Measurements from ENCODE around the gene GLB1L. TPM values are rescaled to one million over a fixed set of nuclear protein-coding genes. Genes with fewer than 3 reads are reported as not detected.

The GLB1L gene
- total RNA-seq, 4 donors from 2014 or later = 6.7 to 13.1 (median 9.6) TPM

DNA sequence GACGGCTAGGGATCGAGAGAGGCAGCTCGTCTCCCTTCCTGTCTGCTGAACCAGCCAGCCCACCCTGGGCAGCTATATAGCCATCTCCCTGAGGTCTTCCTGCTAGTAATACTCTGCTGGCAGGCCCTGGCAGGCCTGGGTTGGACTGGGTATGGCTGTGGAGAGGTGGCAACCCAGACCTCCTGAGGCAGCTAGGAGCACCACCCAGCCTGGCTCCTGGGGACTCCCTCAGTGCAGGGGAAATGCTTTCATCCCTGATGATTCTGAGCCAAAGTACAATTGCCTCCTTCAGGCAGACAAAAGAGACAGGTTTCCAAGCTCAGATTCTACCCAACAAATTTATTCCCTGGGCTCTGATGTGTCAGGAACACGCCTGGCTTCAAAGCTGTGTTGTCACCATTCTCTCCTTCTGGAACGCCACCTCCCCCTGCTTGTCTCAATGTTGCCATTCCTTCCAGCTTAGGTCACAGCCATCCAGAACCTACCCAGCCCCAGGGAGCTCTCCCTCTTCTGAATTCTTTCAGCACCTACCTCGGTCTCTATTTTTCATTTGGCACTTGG lies 29.2 kb upstream of the GLB1L start:
- DNase-seq (ENCODE audit: low spot score in 2 of 2) = no peak
- Histone ChIP-seq H3K4me1 (peaks cover 0 to 16% (median 11%) of the 10 kb centered on the region in 4 donors), H3K36me3 (no peaks in the 10 kb centered on the region), H3K27ac (no peak overlapping the region), H3K4me3 (no peak overlapping the region), H3K9me3 (no peaks in the 10 kb centered on the region), H3K27me3 (no peaks in the 10 kb centered on the region)
- 13 to 48% methylated on average over 3 to 6 of the region's 6 CpGs for WGBS, 2 donors
- TF ChIP-seq, protein P1, sequence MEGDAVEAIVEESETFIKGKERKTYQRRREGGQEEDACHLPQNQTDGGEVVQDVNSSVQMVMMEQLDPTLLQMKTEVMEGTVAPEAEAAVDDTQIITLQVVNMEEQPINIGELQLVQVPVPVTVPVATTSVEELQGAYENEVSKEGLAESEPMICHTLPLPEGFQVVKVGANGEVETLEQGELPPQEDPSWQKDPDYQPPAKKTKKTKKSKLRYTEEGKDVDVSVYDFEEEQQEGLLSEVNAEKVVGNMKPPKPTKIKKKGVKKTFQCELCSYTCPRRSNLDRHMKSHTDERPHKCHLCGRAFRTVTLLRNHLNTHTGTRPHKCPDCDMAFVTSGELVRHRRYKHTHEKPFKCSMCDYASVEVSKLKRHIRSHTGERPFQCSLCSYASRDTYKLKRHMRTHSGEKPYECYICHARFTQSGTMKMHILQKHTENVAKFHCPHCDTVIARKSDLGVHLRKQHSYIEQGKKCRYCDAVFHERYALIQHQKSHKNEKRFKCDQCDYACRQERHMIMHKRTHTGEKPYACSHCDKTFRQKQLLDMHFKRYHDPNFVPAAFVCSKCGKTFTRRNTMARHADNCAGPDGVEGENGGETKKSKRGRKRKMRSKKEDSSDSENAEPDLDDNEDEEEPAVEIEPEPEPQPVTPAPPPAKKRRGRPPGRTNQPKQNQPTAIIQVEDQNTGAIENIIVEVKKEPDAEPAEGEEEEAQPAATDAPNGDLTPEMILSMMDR (IDR thresholded peaks at IDR 0.05) = no peak
- TF ChIP-seq POLR2A (IDR thresholded peaks at IDR 0.05) = no peak
- no peak for TF ChIP-seq EP300 (IDR thresholded peaks at IDR 0.05)

GRCh38 chr2:219273937-219274336 lies 28.7 kb upstream of the GLB1L start:
- TF ChIP-seq POLR2A (IDR thresholded peaks at IDR 0.05) = no peak
- DNase-seq (ENCODE audit: low spot score in 2 of 2) = no peak
- Histone ChIP-seq H3K4me1 (peaks cover 0 to 16% (median 11%) of the 10 kb centered on the region in 4 donors), H3K27me3 (no peaks in the 10 kb centered on the region), H3K4me3 (no peak overlapping the region), H3K9me3 (no peaks in the 10 kb centered on the region), H3K36me3 (no peaks in the 10 kb centered on the region), H3K27ac (no peak overlapping the region)
- 83 to 84% methylated on average over 3 of the region's 3 CpGs for WGBS, 2 donors

DNA sequence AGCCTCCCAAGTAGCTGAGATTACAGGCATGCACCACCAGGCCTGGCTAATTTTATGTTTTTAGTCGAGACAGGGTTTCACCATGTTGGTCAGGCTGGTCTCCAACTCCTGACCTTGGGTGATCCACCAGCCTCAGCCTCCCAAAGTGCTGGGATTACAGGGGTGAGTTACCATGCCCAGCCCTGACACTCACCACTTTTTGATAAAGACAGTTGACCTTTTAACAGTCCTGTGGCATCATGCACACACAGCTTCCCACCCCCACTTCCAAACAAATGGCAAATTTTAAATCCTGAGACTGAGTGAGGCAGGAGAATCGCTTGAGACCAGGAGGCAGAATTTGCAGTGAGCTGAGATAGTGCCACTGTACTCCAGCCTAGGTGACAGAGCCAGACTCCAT lies 27.8 kb upstream of the GLB1L start:
- DNase-seq (ENCODE audit: low spot score in 2 of 2) = no peak
- Histone ChIP-seq H3K27ac (no peak overlapping the region), H3K27me3 (no peaks in the 10 kb centered on the region), H3K36me3 (no peaks in the 10 kb centered on the region), H3K9me3 (no peaks in the 10 kb centered on the region), H3K4me3 (no peak overlapping the region), H3K4me1 (peaks cover 0 to 7% (median 2%) of the 10 kb centered on the region in 4 donors)
- 66 to 78% methylated on average over 2 of the region's 2 CpGs for WGBS, 2 donors
- TF ChIP-seq, protein P1 (IDR thresholded peaks at IDR 0.05) = no peak
- TF ChIP-seq POLR2A (IDR thresholded peaks at IDR 0.05) = no peak
- no peak for TF ChIP-seq EP300 (IDR thresholded peaks at IDR 0.05)

DNA sequence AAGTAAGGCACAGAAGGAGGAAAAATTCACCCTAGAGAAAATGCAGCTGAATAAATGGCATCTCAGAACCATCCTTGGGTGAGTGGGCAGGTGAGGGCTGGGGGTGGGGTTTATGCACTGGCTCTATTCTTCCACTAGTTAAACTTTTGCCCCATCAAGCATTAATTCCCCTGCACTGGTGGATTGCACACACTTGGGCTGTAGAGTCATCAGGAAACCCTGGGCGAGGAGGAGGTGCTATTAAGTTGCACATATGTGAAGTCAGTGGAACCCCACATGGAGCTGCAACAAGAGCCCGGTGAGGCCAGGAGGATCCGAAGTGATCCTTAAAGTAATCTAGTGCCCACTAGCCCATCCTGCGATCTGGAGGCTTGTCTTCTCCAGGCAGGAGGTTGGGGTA lies 27.1 kb upstream of the GLB1L start:
- Histone ChIP-seq H3K27ac (no peak overlapping the region), H3K4me1 (peaks cover 0 to under 1% (median 0%) of the 10 kb centered on the region in 4 donors), H3K36me3 (no peaks in the 10 kb centered on the region), H3K9me3 (no peaks in the 10 kb centered on the region), H3K27me3 (no peaks in the 10 kb centered on the region), H3K4me3 (no peak overlapping the region)
- no peak for DNase-seq (ENCODE audit: low spot score in 2 of 2)
- TF ChIP-seq, protein P1 (IDR thresholded peaks at IDR 0.05) = no peak
- TF ChIP-seq POLR2A (IDR thresholded peaks at IDR 0.05) (no peak), EP300 (IDR thresholded peaks at IDR 0.05) (no peak)
- WGBS, 2 donors = 82 to 89% methylated on average over 4 of the region's 4 CpGs

DNA sequence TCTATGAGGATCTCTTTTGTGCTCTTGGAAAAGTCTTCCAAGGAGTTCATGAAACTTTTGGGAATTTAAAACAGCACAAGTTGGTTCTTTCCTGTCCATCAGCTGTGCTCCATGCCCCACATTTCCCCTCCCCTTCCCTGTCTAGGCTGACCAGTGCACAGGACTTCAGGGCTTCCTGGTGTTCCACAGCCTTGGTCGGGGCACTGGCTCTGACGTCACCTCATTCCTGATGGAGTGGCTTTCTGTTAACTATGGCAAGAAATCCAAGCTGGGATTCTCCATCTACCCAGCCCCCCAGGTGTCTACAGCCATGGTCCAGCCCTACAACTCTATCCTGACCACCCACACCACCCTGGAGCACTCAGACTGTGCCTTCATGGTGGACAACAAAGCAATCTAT lies 25.8 kb upstream of the GLB1L start:
- no peaks in the 10 kb centered on the region for H3K4me1 ChIP-seq
- no peak overlapping the region for H3K4me3 ChIP-seq
- H3K27ac ChIP-seq = no peak overlapping the region
- TF ChIP-seq POLR2A (IDR thresholded peaks at IDR 0.05) = no peak
- TF ChIP-seq, protein P1 (IDR thresholded peaks at IDR 0.05) = no peak
- 54 to 88% methylated on average over 2 of the region's 2 CpGs for WGBS, 2 donors
- no peaks in the 10 kb centered on the region for H3K27me3 ChIP-seq
- H3K36me3 ChIP-seq = no peaks in the 10 kb centered on the region
- DNase-seq (ENCODE audit: low spot score in 2 of 2) = no peak
- H3K9me3 ChIP-seq = no peaks in the 10 kb centered on the region

- no peak for TF ChIP-seq EP300 (IDR thresholded peaks at IDR 0.05)
- TF ChIP-seq, protein P1 (IDR thresholded peaks at IDR 0.05) = no peak
- TF ChIP-seq POLR2A (IDR thresholded peaks at IDR 0.05) = no peak
- H3K27me3 ChIP-seq = no peaks in the 10 kb centered on the region
Observed at GRCh38 chr2:219270055-219270372, 24.8 kb upstream of the GLB1L start.

More at GRCh38 chr2:219270055-219270372, 24.8 kb upstream of the GLB1L start:
- H3K27ac ChIP-seq = no peak overlapping the region
- no peak overlapping the region for H3K4me3 ChIP-seq
- no peaks in the 10 kb centered on the region for H3K36me3 ChIP-seq
- H3K9me3 ChIP-seq = no peaks in the 10 kb centered on the region
- WGBS, 2 donors = 85 to 87% methylated on average over 5 of the region's 5 CpGs
- no peak for DNase-seq (ENCODE audit: low spot score in 2 of 2)
- no peaks in the 10 kb centered on the region for H3K4me1 ChIP-seq

Measured in tibial nerve (tissue), 4 donors.